GM19043 (cell line): ENCODE results near the gene HERC2.
"Not testable (repeated sequence)": the region's sequence is repeated elsewhere in the genome, so short reads cannot be mapped to it uniquely, and the experiment has no call there.

Experiments used
- ATAC-seq: cut with Tn5 transposase; IDR thresholded peaks from one replicate; pipeline ENCODE4 v1.9.1; 2021; ENCODE audit warnings: low read depth; ENCODE audit not compliant: unreplicated experiment

HERC2 gene

GRCh38 chr15:28274635-28275034 lies 47.3 kb downstream of the HERC2 start:
- no peak for ATAC-seq

- no peak for ATAC-seq
These were observed 47.9 kb downstream of the HERC2 start for GRCh38 chr15:28273873-28274610.

- ATAC-seq: no peak
These were observed 48.5 kb downstream of the HERC2 start for GRCh38 chr15:28273468-28273867.

- ATAC-seq: no peak
These were observed 49.4 kb downstream of the HERC2 start for GRCh38 chr15:28272587-28272986.

- no peak for ATAC-seq
These were observed 50.2 kb downstream of the HERC2 start for GRCh38 chr15:28271697-28272260.

- ATAC-seq: no peak
These were observed 52.9 kb downstream of the HERC2 start for GRCh38 chr15:28269097-28269496.

GRCh38 chr15:28267727-28268126 lies 54.3 kb downstream of the HERC2 start:
- ATAC-seq: no peak

- no peak for ATAC-seq
These were observed 56.5 kb downstream of the HERC2 start for GRCh38 chr15:28265334-28266019.

- no peak for ATAC-seq
These were observed 57.8 kb downstream of the HERC2 start for GRCh38 chr15:28264166-28264565.

- ATAC-seq: no peak
These were observed 59.5 kb downstream of the HERC2 start for GRCh38 chr15:28262438-28262837.

- ATAC-seq: no peak
These were observed 61.3 kb downstream of the HERC2 start for GRCh38 chr15:28260722-28261121.

GRCh38 chr15:28260317-28260716 lies 61.7 kb downstream of the HERC2 start:
- no peak for ATAC-seq

- ATAC-seq: no peak
These were observed 66.0 kb downstream of the HERC2 start for GRCh38 chr15:28255965-28256364.

- no peak for ATAC-seq
These were observed 69.1 kb downstream of the HERC2 start for GRCh38 chr15:28252831-28253230.

GRCh38 chr15:28246605-28247004 lies 75.4 kb downstream of the HERC2 start:
- no peak for ATAC-seq

GRCh38 chr15:28243901-28244300 lies 78.1 kb downstream of the HERC2 start:
- ATAC-seq: no peak

- ATAC-seq: no peak
These were observed 78.6 kb downstream of the HERC2 start for GRCh38 chr15:28243399-28243798.

- ATAC-seq: not testable (repeated sequence)
These were observed 83.7 kb downstream of the HERC2 start for GRCh38 chr15:28238296-28238695.

GRCh38 chr15:28231743-28232142 lies 90.2 kb downstream of the HERC2 start:
- not testable (repeated sequence) for ATAC-seq

- ATAC-seq: not testable (repeated sequence)
These were observed 90.6 kb downstream of the HERC2 start for GRCh38 chr15:28231336-28231735.

- not testable (repeated sequence) for ATAC-seq
These were observed 92.9 kb downstream of the HERC2 start for GRCh38 chr15:28228990-28229640.
